HCT116 (cell line): ENCODE measurements around the gene COL5A3.

Source experiments
- EZH2 ChIP-seq: fragments of 200-600 bp; sonication (generic); IDR thresholded peaks from 2 replicates; pipeline ENCODE4 v1.6.1; 2017; ENCODE audit warnings: antibody characterized with exemption, mixed run types
- POLR2A ChIP-seq: IDR thresholded peaks from 2 replicates; pipeline ENCODE4 v1.7.0; 2011; ENCODE audit warnings: borderline replicate concordance; ENCODE audit not compliant: insufficient read depth, insufficient read length; ENCODE audit errors: extremely low read depth
- POLR2AphosphoS5 ChIP-seq: IDR thresholded peaks from 2 replicates; pipeline ENCODE4 v1.6.1; 2011; ENCODE audit warnings: mild to moderate bottlenecking, low read depth, low read length, moderate library complexity
- RAD21 ChIP-seq: IDR thresholded peaks from 2 replicates; pipeline ENCODE4 v1.6.1; 2012; ENCODE audit warnings: low read depth, mild to moderate bottlenecking
- SP1 ChIP-seq: IDR thresholded peaks from 2 replicates; pipeline ENCODE4 v1.6.1; 2012; ENCODE audit warnings: low read depth
- TF ChIP-seq, protein P1 (sequence below), 3 experiments: fragments of 200-600 bp in 1 of 3; sonication (generic) in 1 of 3; IDR thresholded peaks in 2 of 3; conservative IDR thresholded peaks in 1 of 3; 2 replicates each; pipeline ENCODE4 v1.5.1; 2012 to 2017; ENCODE audit warnings: low read depth in 2 of 3, low read length in 2 of 3, antibody characterized with exemption in 1 of 3, borderline replicate concordance in 1 of 3, control low read depth in 1 of 3, mild to moderate bottlenecking in 1 of 3, mixed read lengths in 1 of 3, mixed run types in 1 of 3, moderate library complexity in 1 of 3; ENCODE audit not compliant: insufficient read depth in 1 of 3
- TF ChIP-seq, protein P2 (sequence below): IDR thresholded peaks from 2 replicates; pipeline ENCODE4 v1.6.1; 2012
- TF ChIP-seq, protein P3 (sequence below): IDR thresholded peaks from 2 replicates; pipeline ENCODE4 v1.6.1; 2012; ENCODE audit warnings: low read depth

DNA sequence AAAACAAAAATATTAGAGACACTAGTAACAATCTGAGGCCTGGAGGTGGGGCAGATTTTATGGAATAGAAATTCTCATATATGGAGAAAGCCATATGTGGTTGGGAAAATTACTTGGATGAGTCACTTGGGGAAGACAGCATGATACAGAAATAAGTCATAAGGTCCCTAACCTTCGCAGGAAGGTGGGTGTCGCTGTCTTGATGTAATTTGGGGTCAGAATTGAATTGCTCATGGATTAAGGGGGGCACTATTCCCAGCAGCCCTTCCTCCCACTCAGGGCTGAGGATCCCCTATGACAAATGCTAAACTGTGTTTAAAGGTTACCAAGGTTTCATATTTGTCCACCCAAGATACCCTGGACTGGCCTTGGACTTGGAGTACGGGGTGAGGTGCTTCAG is 8.0 kb upstream of the COL5A3 start:
- TF ChIP-seq, protein P1, sequence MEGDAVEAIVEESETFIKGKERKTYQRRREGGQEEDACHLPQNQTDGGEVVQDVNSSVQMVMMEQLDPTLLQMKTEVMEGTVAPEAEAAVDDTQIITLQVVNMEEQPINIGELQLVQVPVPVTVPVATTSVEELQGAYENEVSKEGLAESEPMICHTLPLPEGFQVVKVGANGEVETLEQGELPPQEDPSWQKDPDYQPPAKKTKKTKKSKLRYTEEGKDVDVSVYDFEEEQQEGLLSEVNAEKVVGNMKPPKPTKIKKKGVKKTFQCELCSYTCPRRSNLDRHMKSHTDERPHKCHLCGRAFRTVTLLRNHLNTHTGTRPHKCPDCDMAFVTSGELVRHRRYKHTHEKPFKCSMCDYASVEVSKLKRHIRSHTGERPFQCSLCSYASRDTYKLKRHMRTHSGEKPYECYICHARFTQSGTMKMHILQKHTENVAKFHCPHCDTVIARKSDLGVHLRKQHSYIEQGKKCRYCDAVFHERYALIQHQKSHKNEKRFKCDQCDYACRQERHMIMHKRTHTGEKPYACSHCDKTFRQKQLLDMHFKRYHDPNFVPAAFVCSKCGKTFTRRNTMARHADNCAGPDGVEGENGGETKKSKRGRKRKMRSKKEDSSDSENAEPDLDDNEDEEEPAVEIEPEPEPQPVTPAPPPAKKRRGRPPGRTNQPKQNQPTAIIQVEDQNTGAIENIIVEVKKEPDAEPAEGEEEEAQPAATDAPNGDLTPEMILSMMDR (IDR thresholded peaks at IDR 0.05 in 2 of 3, conservative IDR thresholded peaks at IDR 0.05 in 1 of 3; ENCODE audit: borderline replicate concordance in 1 of 3, insufficient read depth in 1 of 3, low read depth in 2 of 3, low read length in 2 of 3): no peak
- TF ChIP-seq, protein P2, sequence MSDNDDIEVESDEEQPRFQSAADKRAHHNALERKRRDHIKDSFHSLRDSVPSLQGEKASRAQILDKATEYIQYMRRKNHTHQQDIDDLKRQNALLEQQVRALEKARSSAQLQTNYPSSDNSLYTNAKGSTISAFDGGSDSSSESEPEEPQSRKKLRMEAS: no peak
- TF ChIP-seq, protein P3, sequence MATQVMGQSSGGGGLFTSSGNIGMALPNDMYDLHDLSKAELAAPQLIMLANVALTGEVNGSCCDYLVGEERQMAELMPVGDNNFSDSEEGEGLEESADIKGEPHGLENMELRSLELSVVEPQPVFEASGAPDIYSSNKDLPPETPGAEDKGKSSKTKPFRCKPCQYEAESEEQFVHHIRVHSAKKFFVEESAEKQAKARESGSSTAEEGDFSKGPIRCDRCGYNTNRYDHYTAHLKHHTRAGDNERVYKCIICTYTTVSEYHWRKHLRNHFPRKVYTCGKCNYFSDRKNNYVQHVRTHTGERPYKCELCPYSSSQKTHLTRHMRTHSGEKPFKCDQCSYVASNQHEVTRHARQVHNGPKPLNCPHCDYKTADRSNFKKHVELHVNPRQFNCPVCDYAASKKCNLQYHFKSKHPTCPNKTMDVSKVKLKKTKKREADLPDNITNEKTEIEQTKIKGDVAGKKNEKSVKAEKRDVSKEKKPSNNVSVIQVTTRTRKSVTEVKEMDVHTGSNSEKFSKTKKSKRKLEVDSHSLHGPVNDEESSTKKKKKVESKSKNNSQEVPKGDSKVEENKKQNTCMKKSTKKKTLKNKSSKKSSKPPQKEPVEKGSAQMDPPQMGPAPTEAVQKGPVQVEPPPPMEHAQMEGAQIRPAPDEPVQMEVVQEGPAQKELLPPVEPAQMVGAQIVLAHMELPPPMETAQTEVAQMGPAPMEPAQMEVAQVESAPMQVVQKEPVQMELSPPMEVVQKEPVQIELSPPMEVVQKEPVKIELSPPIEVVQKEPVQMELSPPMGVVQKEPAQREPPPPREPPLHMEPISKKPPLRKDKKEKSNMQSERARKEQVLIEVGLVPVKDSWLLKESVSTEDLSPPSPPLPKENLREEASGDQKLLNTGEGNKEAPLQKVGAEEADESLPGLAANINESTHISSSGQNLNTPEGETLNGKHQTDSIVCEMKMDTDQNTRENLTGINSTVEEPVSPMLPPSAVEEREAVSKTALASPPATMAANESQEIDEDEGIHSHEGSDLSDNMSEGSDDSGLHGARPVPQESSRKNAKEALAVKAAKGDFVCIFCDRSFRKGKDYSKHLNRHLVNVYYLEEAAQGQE: no peak
- no peak for TF ChIP-seq POLR2AphosphoS5
- no peak for TF ChIP-seq POLR2A
- no peak for TF ChIP-seq SP1
- TF ChIP-seq EZH2: no peak
- TF ChIP-seq RAD21: no peak
